Loucy (cell line): Measurements from ENCODE around the gene KLHL2.
"Not testable (repeated sequence)": the region's sequence is repeated elsewhere in the genome, so short reads cannot be mapped to it uniquely, and the experiment has no call there.

ENCODE experiments used
- EZH2phosphoT487 ChIP-seq: fragments of 200-600 bp; IDR thresholded peaks from 2 replicates; pipeline ENCODE4 v1.6.1; 2018; ENCODE audit warnings: antibody characterized with exemption, mild to moderate bottlenecking, moderate library complexity, borderline replicate concordance
- TF ChIP-seq, protein P1 (sequence below): fragments of 200-600 bp; sonication (generic); conservative IDR thresholded peaks from 2 replicates; pipeline ENCODE4 v1.5.1; 2014; ENCODE audit warnings: mild to moderate bottlenecking, antibody characterized with exemption, low read length

DNA sequence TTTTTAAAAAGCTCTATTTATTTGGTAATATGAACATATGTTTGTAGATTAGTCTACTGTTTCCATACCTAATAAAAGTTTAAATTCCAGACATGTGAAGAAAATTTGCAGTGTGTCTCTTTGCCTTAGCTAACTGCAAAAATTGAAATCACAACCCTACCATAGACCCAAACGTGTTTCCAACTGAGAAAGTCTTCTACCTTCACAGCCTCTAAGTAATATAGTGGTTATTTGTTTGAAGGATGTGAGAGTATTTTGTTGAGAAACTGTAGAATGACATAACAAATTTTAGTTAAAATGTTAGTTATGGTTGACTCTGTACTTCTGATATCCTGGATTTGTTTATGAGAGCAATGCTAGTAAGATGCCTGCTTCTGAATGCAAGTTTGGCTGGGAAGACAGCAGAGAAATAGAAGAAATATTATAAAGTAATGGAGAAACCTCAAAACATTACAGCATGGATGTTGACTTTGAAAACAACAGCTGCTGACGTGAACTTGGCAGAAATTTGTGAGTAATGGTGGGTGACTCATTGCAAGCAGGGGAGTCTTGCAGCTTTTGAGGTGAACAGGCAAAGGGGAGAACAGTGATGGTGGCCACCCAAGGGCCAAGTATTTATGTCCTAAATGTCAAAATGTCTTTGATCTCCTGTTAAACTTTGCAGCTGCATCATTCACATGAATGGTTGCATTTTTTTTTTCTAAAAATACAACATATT lies 7.8 kb downstream of the KLHL2 start:
- TF ChIP-seq, protein P1, sequence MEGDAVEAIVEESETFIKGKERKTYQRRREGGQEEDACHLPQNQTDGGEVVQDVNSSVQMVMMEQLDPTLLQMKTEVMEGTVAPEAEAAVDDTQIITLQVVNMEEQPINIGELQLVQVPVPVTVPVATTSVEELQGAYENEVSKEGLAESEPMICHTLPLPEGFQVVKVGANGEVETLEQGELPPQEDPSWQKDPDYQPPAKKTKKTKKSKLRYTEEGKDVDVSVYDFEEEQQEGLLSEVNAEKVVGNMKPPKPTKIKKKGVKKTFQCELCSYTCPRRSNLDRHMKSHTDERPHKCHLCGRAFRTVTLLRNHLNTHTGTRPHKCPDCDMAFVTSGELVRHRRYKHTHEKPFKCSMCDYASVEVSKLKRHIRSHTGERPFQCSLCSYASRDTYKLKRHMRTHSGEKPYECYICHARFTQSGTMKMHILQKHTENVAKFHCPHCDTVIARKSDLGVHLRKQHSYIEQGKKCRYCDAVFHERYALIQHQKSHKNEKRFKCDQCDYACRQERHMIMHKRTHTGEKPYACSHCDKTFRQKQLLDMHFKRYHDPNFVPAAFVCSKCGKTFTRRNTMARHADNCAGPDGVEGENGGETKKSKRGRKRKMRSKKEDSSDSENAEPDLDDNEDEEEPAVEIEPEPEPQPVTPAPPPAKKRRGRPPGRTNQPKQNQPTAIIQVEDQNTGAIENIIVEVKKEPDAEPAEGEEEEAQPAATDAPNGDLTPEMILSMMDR: not testable (repeated sequence)
- TF ChIP-seq EZH2phosphoT487: not testable (repeated sequence)
